HepG2 (cell line): ENCODE data around the gene SH3YL1. TPM values are rescaled to one million over a fixed set of nuclear protein-coding genes. Genes with fewer than 3 reads are reported as not detected.

Experiments
- ATAC-seq: fragments of 200-7000 bp; cut with Tn5 transposase; 3 replicates; pipeline ENCODE4 v1.9.1; 2020; ENCODE audit warnings: mild to moderate bottlenecking, moderate library complexity
- BruUV-seq: library from RNA; stranded (reverse); fragments of 400-500 nt; replicated peaks from 2 replicates; lab custom pipeline; 2021; lab: Mats Ljungman, UMichigan
- CTCF ChIA-PET: fragments of 300-600 bp; formaldehyde crosslinking; extraction: SDS; loops from one replicate; lab custom pipeline; 2021; ENCODE audit warnings: low total read pairs, inconsistent platforms, low intra/inter-chr PET ratio; lab: Yijun Ruan, JAX
- POLR2A ChIA-PET: fragments of 350-600 bp; sonication (Branson Sonifier 250); formaldehyde crosslinking; loops from one replicate; lab custom pipeline; 2020; ENCODE audit warnings: antibody characterized with exemption, inconsistent platforms; lab: Yijun Ruan, JAX
- DNase-seq: peaks from one replicate; pipeline ENCODE4 v3.0.0-alpha.2; 2015; ENCODE audit warnings: low spot score
- FAIRE-seq: peaks from 3 replicates; lab custom pipeline; 2011; peaks lifted over from hg19 to GRCh38; lab: Jason Lieb, UNC
- H2AFZ ChIP-seq: one replicate; pipeline ENCODE4 v1.6.1; 2011; ENCODE audit warnings: low read length, inconsistent platforms
- H3K27ac ChIP-seq: fragments of 300-600 bp; 3 replicates; pipeline ENCODE4 v1.8.0; 2011; ENCODE audit warnings: mixed run types, mild to moderate bottlenecking, mixed read lengths, low read length, inconsistent platforms; ENCODE audit not compliant: insufficient read depth; ENCODE audit errors: extremely low read length
- H3K27me3 ChIP-seq, 2 experiments: fragments of 200-600 bp in 1 of 2; 2 replicates in 1 of 2; 3 replicates in 1 of 2; pipeline versions ENCODE4 v1.6.0 to v1.8.0; 2011; ENCODE audit warnings: low read length in 2 of 2, mild to moderate bottlenecking in 2 of 2, moderate library complexity in 2 of 2, inconsistent platforms in 1 of 2; ENCODE audit not compliant: insufficient read depth in 2 of 2, control insufficient read depth in 1 of 2
- H3K36me3 ChIP-seq, 2 experiments: fragments of 200-600 bp in 1 of 2; replicated peaks in 1 of 2; 2 replicates in 1 of 2; 3 replicates in 1 of 2; pipeline versions ENCODE4 v1.5.1 to v1.8.0; 2011; ENCODE audit warnings: low read length in 2 of 2, inconsistent platforms in 1 of 2; ENCODE audit not compliant: insufficient read depth in 2 of 2, control insufficient read depth in 1 of 2
- H3K4me1 ChIP-seq: 2 replicates; pipeline ENCODE4 v1.5.1; 2012; ENCODE audit warnings: low read length, inconsistent platforms; ENCODE audit not compliant: insufficient read depth
- H3K4me2 ChIP-seq: 2 replicates; pipeline ENCODE4 v1.6.0; 2011; ENCODE audit warnings: low read depth, low read length, inconsistent platforms
- H3K4me3 ChIP-seq, 3 experiments: fragments of 200-600 bp in 1 of 3; sonication (generic), shearing (Covaris generic) in 1 of 3; replicated peaks in 1 of 3; 2 replicates each; pipeline ENCODE4 v1.5.1; 2011 to 2016; ENCODE audit warnings: low read length in 3 of 3, inconsistent platforms in 2 of 3, low read depth in 2 of 3, mild to moderate bottlenecking in 2 of 3, control low read depth in 1 of 3, mixed read lengths in 1 of 3; ENCODE audit not compliant: insufficient read depth in 1 of 3
- H3K79me2 ChIP-seq: one replicate; pipeline ENCODE4 v1.6.1; 2011; ENCODE audit warnings: low read length, inconsistent platforms; ENCODE audit not compliant: insufficient read depth
- H3K9ac ChIP-seq: 2 replicates; pipeline ENCODE4 v1.6.0; 2011; ENCODE audit warnings: mild to moderate bottlenecking, low read depth, low read length, inconsistent platforms; ENCODE audit not compliant: insufficient read depth
- H3K9me3 ChIP-seq: 2 replicates; pipeline ENCODE4 v1.5.1; 2012; ENCODE audit warnings: mild to moderate bottlenecking, low read length
- H4K20me1 ChIP-seq: 2 replicates; pipeline ENCODE4 v1.6.0; 2011; ENCODE audit warnings: inconsistent platforms, mild to moderate bottlenecking, low read length, moderate library complexity; ENCODE audit not compliant: insufficient read depth
- CREB1 ChIP-seq, 2 experiments: fragments of 450-650 bp in 1 of 2; IDR thresholded peaks; 2 replicates each; pipeline ENCODE4 v1.6.1; 2016 to 2017; ENCODE audit warnings: control low read depth in 1 of 2, mild to moderate bottlenecking in 1 of 2, missing compliant biosample characterization in 1 of 2, missing genetic modification characterization in 1 of 2
- MED8 ChIP-seq: sonication (generic); formaldehyde crosslinking; IDR thresholded peaks from 2 replicates; pipeline ENCODE4 v1.8.1; 2023; ENCODE audit warnings: mild to moderate bottlenecking, missing genetic modification reagents; ENCODE audit not compliant: insufficient replicate concordance
- MYNN ChIP-seq: sonication (generic); formaldehyde crosslinking; IDR thresholded peaks from 2 replicates; pipeline ENCODE4 v1.4.0; 2020; ENCODE audit warnings: mild to moderate bottlenecking, low read depth, missing genetic modification reagents
- SAFB2 ChIP-seq: sonication (generic); formaldehyde crosslinking; IDR thresholded peaks from 2 replicates; pipeline ENCODE4 v1.5.1; 2020; ENCODE audit warnings: missing genetic modification reagents, low read depth, mild to moderate bottlenecking, borderline replicate concordance
- SAP130 ChIP-seq: IDR thresholded peaks from 2 replicates; pipeline ENCODE4 v1.6.1; 2016; ENCODE audit warnings: low read depth
- SNRNP70 ChIP-seq: fragments of 200-400 bp; formaldehyde crosslinking; IDR thresholded peaks from 2 replicates; pipeline ENCODE4 v1.6.1; 2017; ENCODE audit warnings: mild to moderate bottlenecking, low read depth, low read length, moderate library complexity
- ZNF180 ChIP-seq: sonication (generic); formaldehyde crosslinking; IDR thresholded peaks from 2 replicates; pipeline ENCODE4 v1.4.0; 2020; ENCODE audit warnings: low read depth, missing genetic modification reagents, borderline replicate concordance
- ZNF512 ChIP-seq: sonication (generic); formaldehyde crosslinking; IDR thresholded peaks from 2 replicates; pipeline ENCODE4 v1.4.0; 2020; ENCODE audit warnings: mild to moderate bottlenecking, missing genetic modification reagents
- ZNF878 ChIP-seq: sonication (generic); formaldehyde crosslinking; IDR thresholded peaks from 2 replicates; pipeline ENCODE4 v1.8.1; 2023; ENCODE audit warnings: mild to moderate bottlenecking, missing genetic modification reagents, moderate library complexity
- WGBS: methylation state at CpG from one replicate; pipeline ENCODE4 v1.1.6; 2017; ENCODE audit warnings: low lambda C conversion rate; 5-methylcytosine and 5-hydroxymethylcytosine counted together
- in situ Hi-C: cut with HindIII; loops from 2 replicates; pipeline ENCODE4 v1.10.0; 2017; ENCODE audit warnings: low pct_unique_long_range_greater_than_20kb; ENCODE audit not compliant: extremely low pct_ligation_motif_present
- intact Hi-C: fragments of 100-400 bp; cut with micrococcal nuclease; formaldehyde crosslinking; loops from one replicate; pipeline ENCODE4 v1.10.0; 2022; ENCODE audit not compliant: unreplicated experiment
- polyA plus RNA-seq, 8 experiments: library from polyadenylated mRNA; depleted of rRNA in 3 of 8; stranded (reverse) in 7 of 8; unstranded in 1 of 8; fragments of >200 nt; fragmentation: Illumina TruSeq in 4 of 8; extraction: Trizol in 4 of 8; gene quantifications; 2 replicates each; pipeline versions ENCODE4 v1.2.1 to v1.2.3, GENCODE V29; 2011 to 2016; ENCODE audit warnings: low read depth in 4 of 8, missing spikeins in 1 of 8, mixed read lengths in 1 of 8; ENCODE audit not compliant: insufficient read depth in 1 of 8
- total RNA-seq, 5 experiments: library from RNA; depleted of rRNA; stranded (reverse); fragments of >200 nt; fragmentation: Illumina TruSeq; extraction: Trizol; gene quantifications; 2 replicates each; pipeline ENCODE4 v1.2.3, GENCODE V29; 2016; ENCODE audit warnings: low read depth in 1 of 5
- TF ChIP-seq, protein P1 (sequence below): fragments of 450-650 bp; IDR thresholded peaks from 2 replicates; pipeline ENCODE4 v1.6.1; 2016
- TF ChIP-seq, protein P2 (sequence below): sonication (generic); formaldehyde crosslinking; IDR thresholded peaks from 2 replicates; pipeline ENCODE4 v1.8.0; 2022; ENCODE audit warnings: missing genetic modification reagents, mild to moderate bottlenecking, inconsistent platforms, borderline replicate concordance
- TF ChIP-seq, protein P3 (sequence below): sonication (generic); formaldehyde crosslinking; IDR thresholded peaks from 2 replicates; pipeline ENCODE4 v1.8.0; 2022; ENCODE audit warnings: mild to moderate bottlenecking, missing genetic modification reagents, borderline replicate concordance

Gene SH3YL1
- total and polyA plus RNA-seq, 2 of the 13 experiments (the other 11 are each of a cell fraction or from before 2014, with no cell fraction given) = 13.0 to 48.2 TPM

GRCh38 chr2:305366-305765, 41.5 kb upstream of the SH3YL1 start:
- TF ChIP-seq MED8 (CRISPR knock-in tag) (no peak), ZNF180 (CRISPR knock-in tag) (no peak), ZNF878 (CRISPR knock-in tag) (no peak)
- TF ChIP-seq, protein P1, sequence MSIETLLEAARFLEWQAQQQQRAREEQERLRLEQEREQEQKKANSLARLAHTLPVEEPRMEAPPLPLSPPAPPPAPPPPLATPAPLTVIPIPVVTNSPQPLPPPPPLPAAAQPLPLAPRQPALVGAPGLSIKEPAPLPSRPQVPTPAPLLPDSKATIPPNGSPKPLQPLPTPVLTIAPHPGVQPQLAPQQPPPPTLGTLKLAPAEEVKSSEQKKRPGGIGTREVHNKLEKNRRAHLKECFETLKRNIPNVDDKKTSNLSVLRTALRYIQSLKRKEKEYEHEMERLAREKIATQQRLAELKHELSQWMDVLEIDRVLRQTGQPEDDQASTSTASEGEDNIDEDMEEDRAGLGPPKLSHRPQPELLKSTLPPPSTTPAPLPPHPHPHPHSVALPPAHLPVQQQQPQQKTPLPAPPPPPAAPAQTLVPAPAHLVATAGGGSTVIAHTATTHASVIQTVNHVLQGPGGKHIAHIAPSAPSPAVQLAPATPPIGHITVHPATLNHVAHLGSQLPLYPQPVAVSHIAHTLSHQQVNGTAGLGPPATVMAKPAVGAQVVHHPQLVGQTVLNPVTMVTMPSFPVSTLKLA = peak; percentile 97
- TF ChIP-seq, all 625 proteins: peak for 1
- ChIA-PET POLR2A (no interaction called here), CTCF (no interaction called here)
- DNase-seq (no peak), ATAC-seq (no peak), FAIRE-seq (no peak)
- H4K20me1 ChIP-seq = no peaks in the 10 kb centered on the region
- H3K27ac ChIP-seq = no peak overlapping the region
- no TSS peak for BruUV-seq
- no peaks in the 10 kb centered on the region for H3K36me3 ChIP-seq
- no peak overlapping the region for H2AFZ ChIP-seq
- intact Hi-C loops (no loop called here), in situ Hi-C loops (no loop called here)
- no peak overlapping the region for H3K9ac ChIP-seq
- no peak overlapping the region for H3K4me2 ChIP-seq
- H3K4me1 ChIP-seq = no peaks in the 10 kb centered on the region
- 14% methylated on average over 9 of the region's 9 CpGs for WGBS
- H3K4me3 ChIP-seq = no peak overlapping the region
- H3K79me2 ChIP-seq = no peaks in the 10 kb centered on the region
- peaks cover 1 to 35% of the 10 kb centered on the region in 2 experiments; a peak in 2 of 5 replicates for H3K27me3 ChIP-seq
- no peaks in the 10 kb centered on the region for H3K9me3 ChIP-seq

- ChIA-PET POLR2A (no interaction called here), CTCF (no interaction called here)
- FAIRE-seq = no peak
- Histone ChIP-seq H3K9me3 (no peaks in the 10 kb centered on the region), H3K9ac (no peak overlapping the region), H2AFZ (no peak overlapping the region), H3K4me3 (no peak overlapping the region), H3K27ac (no peak overlapping the region), H4K20me1 (no peaks in the 10 kb centered on the region), H3K4me2 (no peak overlapping the region), H3K27me3 (peaks cover 0 to 14% of the 10 kb centered on the region in 2 experiments; a peak in 3 of 5 replicates), H3K4me1 (peaks cover 9% of the 10 kb centered on the region), H3K36me3 (no peaks in the 10 kb centered on the region), H3K79me2 (no peaks in the 10 kb centered on the region)
- no peak for DNase-seq
- no peak for ATAC-seq
- no TSS peak for BruUV-seq
- intact Hi-C loops = no loop called here
- in situ Hi-C loops = no loop called here
- 0% methylated on average over 2 of the region's 3 CpGs for WGBS
- TF ChIP-seq MYNN (CRISPR knock-in tag) (no peak), SAFB2 (CRISPR knock-in tag) (no peak), ZNF512 (CRISPR knock-in tag) (no peak), SAP130 (CRISPR knock-in tag) (no peak), SNRNP70 (no peak), CREB1 (IDR thresholded peaks at IDR 0.05) (no peak), CREB1 (CRISPR knock-in tag; IDR thresholded peaks at IDR 0.05) (no peak)
- TF ChIP-seq, protein P2, sequence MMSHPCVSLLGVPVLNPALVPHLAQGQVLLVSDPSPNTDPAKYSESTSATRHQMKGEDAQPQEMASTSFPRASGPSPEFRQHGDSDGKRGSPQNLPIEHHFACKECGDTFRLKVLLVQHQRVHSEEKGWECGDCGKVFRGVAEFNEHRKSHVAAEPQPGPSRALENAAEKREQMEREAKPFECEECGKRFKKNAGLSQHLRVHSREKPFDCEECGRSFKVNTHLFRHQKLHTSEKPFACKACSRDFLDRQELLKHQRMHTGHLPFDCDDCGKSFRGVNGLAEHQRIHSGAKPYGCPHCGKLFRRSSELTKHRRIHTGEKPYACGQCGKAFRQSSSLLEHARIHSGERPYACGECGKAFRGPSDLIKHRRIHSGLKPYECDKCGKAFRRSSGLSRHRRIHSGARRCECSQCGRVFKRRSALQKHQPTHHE (CRISPR knock-in tag) = no peak
- TF ChIP-seq, protein P3, sequence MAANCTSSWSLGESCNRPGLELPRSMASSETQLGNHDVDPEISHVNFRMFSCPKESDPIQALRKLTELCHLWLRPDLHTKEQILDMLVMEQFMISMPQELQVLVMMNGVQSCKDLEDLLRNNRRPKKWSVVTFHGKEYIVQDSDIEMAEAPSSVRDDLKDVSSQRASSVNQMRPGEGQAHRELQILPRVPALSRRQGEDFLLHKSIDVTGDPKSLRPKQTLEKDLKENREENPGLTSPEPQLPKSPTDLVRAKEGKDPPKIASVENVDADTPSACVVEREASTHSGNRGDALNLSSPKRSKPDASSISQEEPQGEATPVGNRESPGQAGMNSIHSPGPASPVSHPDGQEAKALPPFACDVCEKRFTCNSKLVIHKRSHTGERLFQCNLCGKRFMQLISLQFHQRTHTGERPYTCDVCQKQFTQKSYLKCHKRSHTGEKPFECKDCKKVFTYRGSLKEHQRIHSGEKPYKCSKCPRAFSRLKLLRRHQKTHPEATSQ = no peak
These were observed 32.5 kb upstream of the SH3YL1 start for GRCh38 chr2:296354-296753.
